IPS-11a (cell line): ENCODE measurements around the gene LNPEP.

Experiments used
- H3K4me3 ChIP-seq: one replicate; pipeline ENCODE4 v1.5.1; 2013; ENCODE audit warnings: low read depth, low read length, control low read depth

LNPEP gene

GRCh38 chr5:96935559-96936430 is at the start of gene LNPEP:
LNPEP (plus strand) TSS chr5:96936080; CDS start chr5:96936156, 76 bp downstream.
- peak within 1 kb of the TSS; percentile 92 for H3K4me3 ChIP-seq

- no peak overlapping the region for H3K4me3 ChIP-seq
Measured at GRCh38 chr5:96893342-96893741, 42.5 kb upstream of the LNPEP start.

GRCh38 chr5:96896276-96896675 is 39.6 kb upstream of the LNPEP start:
- H3K4me3 ChIP-seq = no peak overlapping the region

DNA sequence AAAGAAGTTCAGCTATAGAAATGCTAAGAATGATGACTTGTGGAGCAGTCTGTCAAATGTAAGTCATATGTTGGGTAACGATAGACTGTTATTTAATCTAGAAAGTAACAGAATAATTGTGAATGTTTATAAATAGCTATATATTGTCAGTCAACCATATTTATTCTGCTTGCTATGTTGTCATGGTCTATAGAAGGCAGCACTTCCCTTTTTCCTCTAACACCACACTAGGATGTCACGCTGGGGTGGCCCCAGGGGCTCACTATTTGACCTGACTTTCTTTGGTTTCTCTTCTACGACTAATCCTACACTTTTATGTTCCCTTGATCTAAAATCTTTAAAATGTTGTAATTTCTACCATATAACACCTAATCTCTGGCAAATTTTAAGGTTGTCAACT is 39.1 kb upstream of the LNPEP start:
- no peak overlapping the region for H3K4me3 ChIP-seq

DNA sequence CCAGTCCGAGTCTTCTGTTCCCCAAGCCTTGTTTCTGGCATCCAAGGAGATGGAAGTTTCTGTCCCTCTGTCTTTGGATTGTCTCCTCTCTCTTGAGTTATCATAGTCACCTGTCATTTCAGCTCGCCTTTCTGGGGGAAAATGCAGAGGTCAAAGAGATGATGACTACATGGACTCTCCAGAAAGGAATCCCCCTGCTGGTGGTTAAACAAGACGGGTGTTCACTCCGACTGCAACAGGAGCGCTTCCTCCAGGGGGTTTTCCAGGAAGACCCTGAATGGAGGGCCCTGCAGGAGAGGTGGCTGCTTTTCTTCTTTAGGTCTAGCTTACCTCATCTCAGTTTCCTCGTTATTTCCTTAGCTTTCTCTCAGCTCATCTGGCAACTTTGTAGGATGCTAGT is 34.5 kb upstream of the LNPEP start:
- no peak overlapping the region for H3K4me3 ChIP-seq

- H3K4me3 ChIP-seq = no peak overlapping the region
Measured at GRCh38 chr5:96901841-96902240, 34.0 kb upstream of the LNPEP start.

DNA sequence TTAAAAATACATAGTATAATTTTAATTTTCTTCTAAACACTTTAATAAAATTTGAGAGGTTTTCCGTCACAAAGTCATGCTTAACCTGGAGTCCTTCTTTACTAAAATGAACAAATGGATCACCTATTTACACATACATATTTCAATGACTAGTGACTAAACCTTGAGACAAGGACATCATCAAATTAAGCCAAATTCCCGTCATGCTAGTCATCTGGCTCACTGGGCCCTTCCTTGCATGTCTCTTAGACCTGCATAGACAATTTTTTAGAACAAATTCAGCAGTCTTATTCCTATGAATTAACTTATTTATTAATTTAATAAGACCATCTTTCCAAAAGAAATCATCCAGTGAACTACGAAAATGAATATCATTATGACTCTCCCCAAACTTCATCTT is 33.0 kb upstream of the LNPEP start:
- no peak overlapping the region for H3K4me3 ChIP-seq

GRCh38 chr5:96903300-96903699 is 32.6 kb upstream of the LNPEP start:
- H3K4me3 ChIP-seq = no peak overlapping the region

GRCh38 chr5:96904054-96904931 is 31.6 kb upstream of the LNPEP start:
- H3K4me3 ChIP-seq = no peak overlapping the region

DNA sequence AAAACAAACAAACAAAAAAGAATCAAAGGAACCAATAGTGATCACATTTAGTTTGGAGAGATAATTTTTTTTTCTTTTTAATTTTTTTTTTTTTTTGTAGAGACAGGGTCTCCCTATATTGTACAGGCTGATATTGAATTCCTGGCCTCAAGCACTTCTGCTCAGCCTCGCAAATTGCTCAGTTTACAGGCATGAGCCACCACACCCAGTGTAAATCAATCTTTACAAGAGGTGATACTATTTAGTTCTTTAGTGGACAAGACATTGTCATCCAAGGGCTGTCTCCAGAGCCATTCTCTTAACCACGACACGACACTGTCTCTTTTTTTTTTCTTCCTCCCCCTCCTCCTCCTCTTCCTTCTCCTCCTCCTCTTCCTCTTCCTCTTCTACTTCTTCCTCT is 30.0 kb upstream of the LNPEP start:
- H3K4me3 ChIP-seq = no peak overlapping the region

- H3K4me3 ChIP-seq = no peak overlapping the region
Measured at GRCh38 chr5:96909003-96909402, 26.9 kb upstream of the LNPEP start.

DNA sequence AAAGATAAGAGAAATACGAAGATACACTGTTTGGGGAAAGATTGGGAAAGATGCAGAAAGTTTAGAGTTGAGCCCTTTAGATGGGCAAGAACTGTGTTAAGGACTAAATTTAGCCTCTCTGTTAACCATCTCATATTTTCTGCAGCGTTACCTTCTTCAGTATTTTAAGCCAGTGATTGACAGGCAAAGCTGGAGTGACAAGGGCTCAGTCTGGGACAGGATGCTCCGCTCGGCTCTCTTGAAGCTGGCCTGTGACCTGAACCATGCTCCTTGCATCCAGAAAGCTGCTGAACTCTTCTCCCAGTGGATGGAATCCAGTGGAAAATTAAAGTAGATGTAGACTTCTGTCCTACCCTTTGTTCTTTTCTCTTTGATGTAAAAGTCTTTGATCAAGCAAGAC is 26.4 kb upstream of the LNPEP start:
- no peak overlapping the region for H3K4me3 ChIP-seq

GRCh38 chr5:96911139-96911538 is 24.7 kb upstream of the LNPEP start:
- H3K4me3 ChIP-seq = no peak overlapping the region

GRCh38 chr5:96913233-96913632 is 22.6 kb upstream of the LNPEP start:
- H3K4me3 ChIP-seq = no peak overlapping the region

DNA sequence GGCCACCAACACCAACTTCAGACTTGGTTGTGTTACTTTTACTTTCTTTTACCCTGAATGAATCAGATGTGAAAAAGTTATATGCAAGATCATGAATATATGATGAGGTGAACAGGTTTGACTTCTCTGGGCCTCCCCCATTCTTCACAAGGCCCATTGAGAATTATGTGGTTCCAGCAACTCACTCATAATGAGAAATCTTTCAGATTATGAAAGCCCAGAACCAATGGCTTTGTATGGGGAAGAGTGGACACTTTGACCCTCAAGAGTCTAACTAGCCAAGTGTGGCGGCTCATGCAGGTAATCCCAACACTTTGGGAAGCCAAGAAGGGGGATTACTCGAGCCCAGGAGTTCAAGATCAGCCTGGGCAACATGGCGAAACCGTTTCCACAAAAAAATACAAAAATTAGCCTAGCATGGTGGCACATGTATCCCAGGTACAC is 16.1 kb upstream of the LNPEP start:
- H3K4me3 ChIP-seq = no peak overlapping the region

DNA sequence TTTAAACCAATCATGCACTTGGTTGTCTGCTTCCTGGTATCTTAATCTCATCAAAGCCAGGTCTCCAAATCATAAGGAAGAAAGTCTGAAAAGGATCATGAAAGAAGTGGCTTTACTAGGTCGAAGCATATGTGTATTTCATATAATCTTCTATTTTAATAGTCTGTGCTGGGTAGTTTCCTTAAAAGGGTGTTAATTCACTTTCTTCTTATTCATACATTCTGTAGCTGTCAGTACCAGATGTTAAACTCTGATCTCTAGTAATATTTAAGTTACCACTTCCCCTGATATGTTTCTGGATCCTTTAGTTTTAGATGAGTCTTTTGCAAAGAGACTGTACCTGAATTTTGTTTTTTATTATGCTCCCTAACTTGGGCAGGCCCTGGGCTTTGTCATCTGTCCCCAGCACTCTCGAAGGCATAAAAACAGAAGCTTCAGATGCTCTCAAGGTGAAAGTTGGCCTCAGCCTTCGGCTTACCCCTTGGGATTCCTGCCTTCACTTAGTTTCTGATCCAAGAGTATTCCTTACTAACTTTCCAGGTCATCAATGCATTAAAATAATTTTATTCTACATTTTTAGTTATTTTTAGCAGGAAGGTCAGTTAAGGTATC is 15.0 kb upstream of the LNPEP start:
- H3K4me3 ChIP-seq = no peak overlapping the region

GRCh38 chr5:96922499-96923244 is 13.2 kb upstream of the LNPEP start:
- H3K4me3 ChIP-seq = no peak overlapping the region

GRCh38 chr5:96924016-96924443 is 11.8 kb upstream of the LNPEP start:
- no peak overlapping the region for H3K4me3 ChIP-seq

GRCh38 chr5:96926276-96926675 is 9.6 kb upstream of the LNPEP start:
- no peak overlapping the region for H3K4me3 ChIP-seq

GRCh38 chr5:96927008-96927407 is 8.9 kb upstream of the LNPEP start:
- no peak overlapping the region for H3K4me3 ChIP-seq
